Peyer's patch (tissue), 4 donors: ENCODE measurements around the gene ANTXR1. TPM values are rescaled to one million over a fixed set of nuclear protein-coding genes. Genes with fewer than 3 reads are reported as not detected.
A peak's percentile ranks its signal among the peaks of the same experiment; 100 is the strongest.

Experiments used
- DNase-seq, 3 donors: peaks; one replicate each; pipeline ENCODE4 v3.0.0-alpha.2; 2017 to 2019
- H3K27ac ChIP-seq, 4 donors: fragments of 200-600 bp; sonication (generic); one replicate each; pipeline ENCODE4 v1.5.1; 2016 to 2019
- H3K27me3 ChIP-seq, 2 donors: fragments of 200-600 bp; sonication (generic); one replicate each; pipeline ENCODE4 v1.5.1; 2019
- H3K36me3 ChIP-seq, 3 donors: fragments of 200-600 bp; sonication (generic); one replicate each; pipeline ENCODE4 v1.5.1; 2016 to 2019
- H3K4me1 ChIP-seq, 4 donors: fragments of 200-600 bp; sonication (generic); one replicate each; pipeline ENCODE4 v1.5.1; 2016 to 2019
- H3K4me3 ChIP-seq, 4 donors: fragments of 200-600 bp; sonication (generic); 1 replicate in 3 of 4; 2 replicates in 1 of 4; pipeline ENCODE4 v1.5.1; 2016 to 2019; ENCODE audit warnings: mild to moderate bottlenecking in 1 of 4
- H3K9me3 ChIP-seq, 4 donors: fragments of 200-600 bp; sonication (generic); one replicate each; pipeline ENCODE4 v1.5.1; 2016 to 2019; ENCODE audit warnings: mild to moderate bottlenecking in 1 of 4
- POLR2A ChIP-seq, 2 donors: fragments of 450-650 bp; IDR thresholded peaks; one replicate each; pipeline ENCODE4 v1.5.1; 2017; ENCODE audit warnings: antibody characterized with exemption in 2 of 2, mild to moderate bottlenecking in 2 of 2, moderate library complexity in 2 of 2
- total RNA-seq, 4 donors: library from RNA; depleted of rRNA; stranded (reverse); fragments of >200 nt; gene quantifications; one replicate each; pipeline ENCODE4 v1.1.0, GENCODE V29; 2016
- TF ChIP-seq, protein P1 (sequence below), 6 experiments: fragments of 450-650 bp in 4 of 6; fragments of 200-600 bp in 2 of 6; sonication (generic) in 1 of 6; IDR thresholded peaks; one replicate each; pipeline ENCODE4 v1.5.1; 2017 to 2019; ENCODE audit warnings: antibody characterized with exemption in 6 of 6, mild to moderate bottlenecking in 3 of 6, moderate library complexity in 1 of 6

Gene ANTXR1
- total RNA-seq, 4 donors from 2014 or later: 5.4 to 39.6 (median 25.0) TPM

DNA sequence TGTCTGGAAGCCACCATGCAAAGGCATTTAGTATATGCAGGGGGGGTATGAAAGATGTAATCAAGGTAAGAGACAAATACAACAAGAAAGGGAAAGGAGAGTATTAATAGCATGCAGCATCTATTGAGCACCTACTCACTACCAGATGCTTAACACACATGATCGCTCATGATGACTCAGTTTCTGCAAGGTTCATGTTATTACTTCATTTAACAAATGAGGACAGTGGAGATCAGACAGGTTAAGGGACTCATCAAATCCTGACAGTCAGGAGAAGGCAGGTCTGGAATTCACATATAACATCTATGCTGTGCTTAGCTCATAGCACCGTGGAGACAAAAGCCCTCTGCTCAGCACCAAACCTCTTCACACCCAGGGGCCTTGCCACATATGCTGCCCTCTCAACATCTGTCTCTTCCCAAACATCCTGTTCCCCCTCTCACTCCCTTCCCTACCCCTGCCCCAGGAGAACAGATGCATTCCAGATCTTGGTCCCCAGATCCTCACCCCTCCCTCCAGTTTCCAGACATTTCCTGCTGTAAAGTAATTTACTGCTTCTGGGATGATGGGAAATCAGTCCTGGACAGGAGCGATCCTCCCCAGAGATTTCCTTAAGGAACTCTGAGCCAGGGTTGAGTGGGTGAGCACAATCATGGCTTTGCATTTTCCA lies 155.3 kb downstream of the ANTXR1 start:
- Histone ChIP-seq H3K9me3 (no peaks in the 10 kb centered on the region), H3K27me3 (no peaks in the 10 kb centered on the region), H3K36me3 (no peaks in the 10 kb centered on the region), H3K4me3 (no peak overlapping the region), H3K27ac (peak overlapping the region in 1 of 4 donors; percentile 19), H3K4me1 (peaks cover 0 to 17% (median 0%) of the 10 kb centered on the region in 4 donors)
- TF ChIP-seq POLR2A (IDR thresholded peaks at IDR 0.05): no peak
- TF ChIP-seq, protein P1, sequence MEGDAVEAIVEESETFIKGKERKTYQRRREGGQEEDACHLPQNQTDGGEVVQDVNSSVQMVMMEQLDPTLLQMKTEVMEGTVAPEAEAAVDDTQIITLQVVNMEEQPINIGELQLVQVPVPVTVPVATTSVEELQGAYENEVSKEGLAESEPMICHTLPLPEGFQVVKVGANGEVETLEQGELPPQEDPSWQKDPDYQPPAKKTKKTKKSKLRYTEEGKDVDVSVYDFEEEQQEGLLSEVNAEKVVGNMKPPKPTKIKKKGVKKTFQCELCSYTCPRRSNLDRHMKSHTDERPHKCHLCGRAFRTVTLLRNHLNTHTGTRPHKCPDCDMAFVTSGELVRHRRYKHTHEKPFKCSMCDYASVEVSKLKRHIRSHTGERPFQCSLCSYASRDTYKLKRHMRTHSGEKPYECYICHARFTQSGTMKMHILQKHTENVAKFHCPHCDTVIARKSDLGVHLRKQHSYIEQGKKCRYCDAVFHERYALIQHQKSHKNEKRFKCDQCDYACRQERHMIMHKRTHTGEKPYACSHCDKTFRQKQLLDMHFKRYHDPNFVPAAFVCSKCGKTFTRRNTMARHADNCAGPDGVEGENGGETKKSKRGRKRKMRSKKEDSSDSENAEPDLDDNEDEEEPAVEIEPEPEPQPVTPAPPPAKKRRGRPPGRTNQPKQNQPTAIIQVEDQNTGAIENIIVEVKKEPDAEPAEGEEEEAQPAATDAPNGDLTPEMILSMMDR (IDR thresholded peaks at IDR 0.05): no peak
- no peak for DNase-seq

DNA sequence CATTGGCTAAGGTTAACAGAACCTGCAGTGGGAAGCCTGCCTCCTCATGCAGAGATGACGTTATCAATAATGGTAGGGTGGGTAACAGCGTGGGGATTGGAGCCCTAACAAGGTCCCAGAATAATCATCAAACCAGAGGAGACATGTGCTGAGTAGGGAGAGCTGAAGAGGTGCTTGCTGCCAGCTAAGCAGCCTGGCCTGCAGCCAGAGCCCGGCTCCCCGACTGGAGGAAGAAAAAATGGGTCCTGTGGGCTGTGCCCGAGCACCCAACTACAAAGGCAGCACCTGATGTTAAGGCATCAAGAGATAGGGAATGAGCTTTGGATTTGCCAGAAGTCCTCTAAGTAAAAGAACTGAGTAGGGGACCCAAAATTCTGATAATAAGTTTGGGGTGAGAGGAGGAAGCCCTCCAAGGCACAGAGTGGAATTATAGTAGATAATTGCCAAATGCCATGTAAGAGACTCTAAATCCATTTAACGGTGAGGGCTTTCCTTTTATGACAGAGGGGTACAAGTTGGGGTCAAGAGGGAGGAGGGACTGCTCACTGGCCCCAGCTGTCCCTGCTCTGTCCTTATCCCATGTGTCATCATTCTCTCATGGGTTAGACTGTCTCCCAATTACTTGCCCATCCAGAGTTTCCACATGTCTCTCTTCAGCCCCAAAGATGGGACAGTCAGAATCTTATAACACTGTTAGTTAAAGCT lies 156.1 kb downstream of the ANTXR1 start:
- peak overlapping the region in 2 of 4 donors; percentile 19 to 56 for H3K27ac ChIP-seq
- H3K9me3 ChIP-seq: no peaks in the 10 kb centered on the region
- TF ChIP-seq, protein P1 (IDR thresholded peaks at IDR 0.05): no peak
- no peak for TF ChIP-seq POLR2A (IDR thresholded peaks at IDR 0.05)
- H3K27me3 ChIP-seq: no peaks in the 10 kb centered on the region
- H3K4me1 ChIP-seq: peaks cover 0 to 9% (median 0%) of the 10 kb centered on the region in 4 donors
- no peak overlapping the region for H3K4me3 ChIP-seq
- no peaks in the 10 kb centered on the region for H3K36me3 ChIP-seq
- no peak for DNase-seq

DNA sequence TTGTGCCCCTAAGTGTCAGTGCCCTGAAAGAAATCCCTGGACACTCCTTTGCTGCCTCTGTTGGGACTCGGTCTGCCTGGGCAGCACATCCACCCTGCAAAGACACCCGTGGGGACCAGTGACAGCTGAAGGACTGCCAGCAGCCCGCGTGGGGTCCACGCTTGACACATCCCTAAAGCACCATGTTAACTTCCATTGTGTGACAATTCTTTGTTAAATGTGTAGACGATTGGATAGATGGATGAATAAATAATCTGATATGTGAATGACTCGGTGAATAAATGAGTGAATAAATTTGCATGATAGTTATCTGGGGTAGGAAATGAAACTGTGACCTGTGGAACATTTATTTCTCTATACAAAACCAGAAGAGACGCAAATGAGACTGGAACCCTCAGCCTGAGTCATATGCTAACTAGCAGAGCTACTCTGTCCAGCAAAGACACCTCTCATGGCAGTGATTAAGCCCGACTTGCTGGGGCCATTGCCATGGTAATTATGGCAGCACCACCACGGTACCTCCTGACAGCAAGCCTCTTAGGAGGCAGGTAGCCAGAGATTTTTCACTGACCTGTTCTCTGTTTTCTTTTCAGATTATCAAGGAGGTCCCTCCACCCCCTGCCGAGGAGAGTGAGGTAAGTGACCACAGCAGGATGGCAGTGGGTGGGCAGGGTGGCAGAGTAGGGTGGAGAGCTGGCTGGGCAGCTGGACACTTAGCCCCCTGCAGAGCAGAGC lies 156.8 kb downstream of the ANTXR1 start:
- Histone ChIP-seq H3K4me3 (no peak overlapping the region), H3K36me3 (no peaks in the 10 kb centered on the region), H3K9me3 (no peaks in the 10 kb centered on the region), H3K27me3 (no peaks in the 10 kb centered on the region), H3K4me1 (peaks cover 0 to 4% (median 0%) of the 10 kb centered on the region in 4 donors), H3K27ac (peak overlapping the region in 1 of 4 donors; percentile 56)
- no peak for DNase-seq
- TF ChIP-seq, protein P1 (IDR thresholded peaks at IDR 0.05): no peak
- no peak for TF ChIP-seq POLR2A (IDR thresholded peaks at IDR 0.05)

DNA sequence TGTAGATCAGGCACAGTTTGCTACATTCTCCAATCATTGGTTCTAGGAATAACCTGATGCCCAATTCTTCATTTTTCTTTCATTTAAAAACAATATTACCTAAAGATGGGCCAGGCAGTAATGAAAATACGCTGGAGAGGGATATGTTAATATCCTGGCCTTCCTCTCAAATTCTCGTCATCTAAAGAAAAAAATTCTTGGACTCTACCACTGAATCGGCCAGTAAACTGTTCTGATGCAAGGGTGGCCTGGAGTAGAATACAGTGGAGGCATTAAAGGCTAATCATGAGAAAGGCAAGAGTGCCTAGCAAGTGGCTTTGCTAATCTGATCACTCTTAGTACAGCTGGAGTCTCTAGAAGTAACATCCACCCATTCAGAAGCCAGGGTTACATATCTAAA lies 157.7 kb downstream of the ANTXR1 start:
- no peak overlapping the region for H3K4me3 ChIP-seq
- H3K27me3 ChIP-seq: no peaks in the 10 kb centered on the region
- H3K4me1 ChIP-seq: no peaks in the 10 kb centered on the region
- TF ChIP-seq POLR2A (IDR thresholded peaks at IDR 0.05): no peak
- TF ChIP-seq, protein P1 (IDR thresholded peaks at IDR 0.05): no peak
- no peaks in the 10 kb centered on the region for H3K36me3 ChIP-seq
- no peaks in the 10 kb centered on the region for H3K9me3 ChIP-seq
- H3K27ac ChIP-seq: peak overlapping the region in 1 of 4 donors; percentile 27
- DNase-seq: no peak

DNA sequence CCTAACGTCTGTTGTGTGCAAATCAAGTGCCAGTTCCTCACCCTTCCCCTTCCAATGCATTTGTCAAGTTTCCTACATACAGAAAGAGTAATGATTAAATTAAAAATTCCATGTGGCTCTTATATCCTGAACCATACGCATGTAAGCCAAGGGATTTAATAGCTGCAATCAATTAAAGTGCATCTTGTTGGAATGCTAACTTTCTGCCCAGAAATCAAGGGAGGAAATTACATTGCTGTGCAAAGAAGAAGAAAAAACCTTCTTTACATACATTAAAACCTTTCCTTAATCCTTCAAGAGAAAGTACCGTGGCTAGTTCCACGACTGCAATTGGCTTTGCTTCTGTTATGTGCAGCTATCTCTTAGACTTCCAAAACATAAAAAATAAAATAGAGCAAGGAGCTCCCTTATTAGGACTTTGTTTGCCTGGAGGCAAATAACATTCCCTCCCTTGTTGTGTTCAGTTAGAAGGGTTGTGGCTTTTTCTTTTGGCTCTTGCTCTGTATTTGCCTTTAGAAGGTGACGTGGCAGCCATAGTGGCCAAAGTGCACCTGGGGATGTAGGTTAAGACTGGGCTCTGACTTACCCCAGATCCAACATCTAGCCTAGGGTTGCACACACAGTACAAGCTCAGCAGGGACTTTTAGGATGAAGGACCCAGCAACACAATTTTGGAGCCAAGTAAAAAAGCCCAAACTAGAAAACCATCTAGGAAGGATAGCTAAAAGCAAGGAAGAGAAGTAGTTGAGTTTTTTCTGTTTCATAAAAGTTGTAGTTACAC lies 158.3 kb downstream of the ANTXR1 start:
- no peaks in the 10 kb centered on the region for H3K4me1 ChIP-seq
- peak overlapping the region in 1 of 4 donors; percentile 27 for H3K27ac ChIP-seq
- DNase-seq: no peak

More for the DNA sequence above, 158.3 kb downstream of the ANTXR1 start:
- Histone ChIP-seq H3K9me3 (no peaks in the 10 kb centered on the region), H3K27me3 (no peaks in the 10 kb centered on the region), H3K4me3 (no peak overlapping the region), H3K36me3 (no peaks in the 10 kb centered on the region)
- TF ChIP-seq, protein P1 (IDR thresholded peaks at IDR 0.05): no peak
- TF ChIP-seq POLR2A (IDR thresholded peaks at IDR 0.05): no peak
